Natural killer cell (primary cell): ENCODE measurements around the gene TRAPPC3L. TPM values are rescaled to one million over a fixed set of nuclear protein-coding genes. Genes with fewer than 3 reads are reported as not detected.

ENCODE experiments used
- ATAC-seq, 3 donors: fragments of 150-1000 bp in 2 of 3; fragments of 200-7000 bp in 1 of 3; cut with Tn5 transposase; 1 replicate in 1 of 3; 2 replicates in 2 of 3; pipeline ENCODE4 v1.10.0; 2021; ENCODE audit warnings: mild to moderate bottlenecking in 2 of 3, moderate library complexity in 2 of 3
- DNase-seq, 2 donors: peaks; one replicate each; pipeline versions ENCODE4 v3.0.0 to v3.0.0-alpha.2; 2013 to 2021; ENCODE audit warnings: mixed read lengths in 1 of 2
- H3K27ac ChIP-seq: one replicate; pipeline ENCODE4 v1.5.1; 2013; ENCODE audit warnings: mild to moderate bottlenecking, low read length
- H3K27me3 ChIP-seq: one replicate; pipeline ENCODE4 v1.6.1; 2013; ENCODE audit warnings: low read length; ENCODE audit not compliant: control insufficient read depth, insufficient read depth
- H3K36me3 ChIP-seq: one replicate; pipeline ENCODE4 v1.6.1; 2013; ENCODE audit warnings: low read length; ENCODE audit not compliant: control insufficient read depth, insufficient read depth
- H3K4me1 ChIP-seq: one replicate; pipeline ENCODE4 v1.6.1; 2013; ENCODE audit warnings: low read length; ENCODE audit not compliant: control insufficient read depth, insufficient read depth
- H3K4me3 ChIP-seq: one replicate; pipeline ENCODE4 v1.5.1; 2013; ENCODE audit warnings: low read length
- H3K9me3 ChIP-seq: one replicate; pipeline ENCODE4 v1.6.1; 2013; ENCODE audit warnings: low read length; ENCODE audit not compliant: control insufficient read depth, insufficient read depth
- H3K27ac Mint-ChIP-seq, 2 donors: one replicate each; pipeline ENCODE4 v1.8.0; 2022; ENCODE audit warnings: mild to moderate bottlenecking in 2 of 2, mixed read lengths in 2 of 2, moderate library complexity in 1 of 2
- H3K27me3 Mint-ChIP-seq, 2 donors: one replicate each; pipeline ENCODE4 v1.8.0; 2022; ENCODE audit warnings: low read depth in 2 of 2, mixed read lengths in 2 of 2
- H3K36me3 Mint-ChIP-seq: one replicate; pipeline ENCODE4 v1.8.0; 2022; ENCODE audit warnings: mixed read lengths
- H3K4me1 Mint-ChIP-seq, 2 donors: one replicate each; pipeline ENCODE4 v1.8.0; 2022; ENCODE audit warnings: mixed read lengths in 2 of 2
- H3K4me3 Mint-ChIP-seq: one replicate; pipeline ENCODE4 v1.8.0; 2022; ENCODE audit warnings: mild to moderate bottlenecking, moderate library complexity, mixed read lengths
- H3K9me3 Mint-ChIP-seq, 2 donors: one replicate each; pipeline ENCODE4 v1.8.0; 2022; ENCODE audit warnings: mixed read lengths in 2 of 2
- WGBS: methylation state at CpG from one replicate; pipeline ENCODE4 v1.1.7; 2013; ENCODE audit warnings: missing lambda C conversion rate; ENCODE audit not compliant: insufficient coverage; 5-methylcytosine and 5-hydroxymethylcytosine counted together
- intact Hi-C: fragments of 100-400 bp; cut with micrococcal nuclease; formaldehyde crosslinking; loops from one replicate; pipeline ENCODE4 v1.14.2; 2022
- total RNA-seq, 4 donors: library from RNA; stranded (reverse); fragments of 120-200 nt in 1 of 4; gene quantifications; one replicate each; pipeline versions ENCODE4 v1.2.3 to v1.2.4, GENCODE V29; 2013 to 2022
- TF ChIP-seq, protein P1 (sequence below): fragments of 200-600 bp; IDR thresholded peaks from one replicate; pipeline ENCODE4 v1.8.0; 2022; ENCODE audit warnings: antibody characterized with exemption

Gene TRAPPC3L
- total RNA-seq, 3 donors from 2014 or later (not counting 1 experiment from before 2014, with no cell fraction given) = 0.66 TPM; not detected in 2

DNA sequence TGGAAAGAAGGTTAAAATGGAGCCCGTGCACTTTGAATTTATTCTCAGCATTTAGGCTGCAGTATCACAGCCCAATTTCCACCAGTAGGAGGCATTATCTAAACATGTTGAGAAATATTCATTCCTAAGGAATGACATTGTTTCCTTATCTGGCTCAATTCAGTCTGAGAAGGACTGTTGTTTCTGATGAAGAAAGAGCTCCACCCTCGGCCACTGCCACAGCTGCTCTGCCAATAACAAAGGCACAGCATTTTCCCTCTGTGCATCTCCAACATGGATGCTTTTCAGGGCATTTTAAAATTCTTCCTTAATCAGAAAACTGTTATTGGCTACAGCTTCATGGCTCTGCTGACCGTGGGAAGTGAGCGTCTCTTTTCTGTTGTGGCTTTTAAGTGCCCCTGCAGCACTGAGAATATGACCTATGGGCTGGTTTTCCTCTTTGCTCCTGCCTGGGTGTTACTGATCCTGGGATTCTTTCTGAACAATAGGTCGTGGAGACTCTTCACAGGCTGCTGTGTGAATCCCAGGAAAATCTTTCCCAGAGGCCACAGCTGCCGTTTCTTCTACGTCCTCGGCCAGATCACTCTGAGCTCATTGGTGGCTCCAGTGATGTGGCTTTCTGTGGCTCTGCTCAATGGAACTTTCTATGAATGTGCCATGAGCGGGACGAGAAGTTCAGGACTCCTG, 33.9 kb downstream of the TRAPPC3L start, which contains the start of gene CALHM5:
TSS of gene CALHM5 (plus strand) at position 216 of the 687 bp plus-strand sequence. CDS start at position 274, 58 bp downstream.
- 86% methylated on average over 10 of the region's 10 CpGs for WGBS
- Histone ChIP-seq H3K27ac (no peak within 1 kb of the TSS), H3K9me3 (no peaks in the 10 kb centered on the region), H3K4me1 (no peaks in the 10 kb centered on the region), H3K27me3 (no peaks in the 10 kb centered on the region), H3K36me3 (no peaks in the 10 kb centered on the region), H3K4me3 (no peak within 1 kb of the TSS)
- intact Hi-C loops = no loop called here
- Mint-ChIP-seq H3K4me1 (no peaks in the 10 kb centered on the region), H3K9me3 (no peaks in the 10 kb centered on the region), H3K4me3 (no peak within 1 kb of the TSS), H3K27ac (no peak within 1 kb of the TSS), H3K36me3 (no peaks in the 10 kb centered on the region), H3K27me3 (peaks cover 4 to 27% of the 10 kb centered on the region in 2 donors)
- DNase-seq = no peak
- TF ChIP-seq, protein P1, sequence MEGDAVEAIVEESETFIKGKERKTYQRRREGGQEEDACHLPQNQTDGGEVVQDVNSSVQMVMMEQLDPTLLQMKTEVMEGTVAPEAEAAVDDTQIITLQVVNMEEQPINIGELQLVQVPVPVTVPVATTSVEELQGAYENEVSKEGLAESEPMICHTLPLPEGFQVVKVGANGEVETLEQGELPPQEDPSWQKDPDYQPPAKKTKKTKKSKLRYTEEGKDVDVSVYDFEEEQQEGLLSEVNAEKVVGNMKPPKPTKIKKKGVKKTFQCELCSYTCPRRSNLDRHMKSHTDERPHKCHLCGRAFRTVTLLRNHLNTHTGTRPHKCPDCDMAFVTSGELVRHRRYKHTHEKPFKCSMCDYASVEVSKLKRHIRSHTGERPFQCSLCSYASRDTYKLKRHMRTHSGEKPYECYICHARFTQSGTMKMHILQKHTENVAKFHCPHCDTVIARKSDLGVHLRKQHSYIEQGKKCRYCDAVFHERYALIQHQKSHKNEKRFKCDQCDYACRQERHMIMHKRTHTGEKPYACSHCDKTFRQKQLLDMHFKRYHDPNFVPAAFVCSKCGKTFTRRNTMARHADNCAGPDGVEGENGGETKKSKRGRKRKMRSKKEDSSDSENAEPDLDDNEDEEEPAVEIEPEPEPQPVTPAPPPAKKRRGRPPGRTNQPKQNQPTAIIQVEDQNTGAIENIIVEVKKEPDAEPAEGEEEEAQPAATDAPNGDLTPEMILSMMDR = no peak
- ATAC-seq = no peak

DNA sequence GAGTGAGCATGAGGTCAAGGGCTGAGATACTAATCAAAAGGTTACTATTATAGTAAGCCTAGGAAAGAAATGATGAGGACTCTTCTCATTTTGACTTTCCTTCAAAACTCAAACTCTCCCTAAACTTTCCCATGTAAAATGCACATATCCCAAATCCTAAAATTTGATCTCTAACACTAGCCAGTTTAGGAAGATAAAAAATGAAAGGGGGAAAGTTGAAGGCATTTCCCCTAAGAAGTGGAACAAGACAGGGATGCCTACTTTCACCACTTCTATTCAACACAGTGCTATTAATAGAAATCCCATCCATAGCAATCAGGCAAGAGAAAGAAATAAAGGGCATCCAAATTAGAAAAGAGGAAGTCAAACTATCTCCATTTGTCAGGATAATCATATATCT, 37.0 kb downstream of the TRAPPC3L start:
- no peak overlapping the region for H3K27ac Mint-ChIP-seq
- intact Hi-C loops = no loop called here
- H3K27me3 Mint-ChIP-seq = peaks cover 12 to 19% of the 10 kb centered on the region in 2 donors

DNA sequence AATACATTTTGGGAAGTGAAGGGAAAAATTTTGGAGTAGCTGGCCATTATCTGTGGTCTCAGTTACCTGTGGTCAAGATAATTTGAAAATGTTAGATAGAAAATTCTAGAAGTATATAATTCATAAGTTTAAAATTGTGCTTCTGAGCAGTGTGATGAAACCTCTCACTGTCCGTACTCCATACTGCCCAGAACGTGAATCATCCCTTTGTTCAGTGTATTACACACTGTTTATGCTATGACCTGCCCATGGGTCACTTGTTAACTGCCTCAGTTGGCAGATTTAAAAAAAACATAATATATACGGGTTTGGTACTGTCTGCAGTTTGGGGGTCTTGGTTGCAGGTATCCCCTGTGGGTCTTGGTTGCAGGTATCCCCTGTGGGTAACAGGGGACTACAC, 38.2 kb downstream of the TRAPPC3L start:
- H3K4me3 Mint-ChIP-seq = no peak overlapping the region
- no peaks in the 10 kb centered on the region for H3K9me3 ChIP-seq
- no peaks in the 10 kb centered on the region for H3K4me1 ChIP-seq
- H3K27me3 Mint-ChIP-seq = peaks cover 15% of the 10 kb centered on the region in 2 donors
- 94% methylated on average over 3 of the region's 3 CpGs for WGBS
- DNase-seq (no peak), ATAC-seq (no peak)
- peaks cover 0 to 3% of the 10 kb centered on the region in 2 donors for H3K9me3 Mint-ChIP-seq
- H3K27ac Mint-ChIP-seq = no peak overlapping the region
- intact Hi-C loops = no loop called here
- H3K4me3 ChIP-seq = no peak overlapping the region
- TF ChIP-seq, protein P1 = no peak
- H3K36me3 Mint-ChIP-seq = no peaks in the 10 kb centered on the region
- no peaks in the 10 kb centered on the region for H3K27me3 ChIP-seq
- H3K27ac ChIP-seq = no peak overlapping the region
- no peaks in the 10 kb centered on the region for H3K4me1 Mint-ChIP-seq
- H3K36me3 ChIP-seq = no peaks in the 10 kb centered on the region

More for the DNA sequence above, 37.0 kb downstream of the TRAPPC3L start:
- no peaks in the 10 kb centered on the region for H3K4me1 Mint-ChIP-seq
- H3K9me3 Mint-ChIP-seq = peaks cover 0 to 3% of the 10 kb centered on the region in 2 donors
- ATAC-seq = no peak
- no peaks in the 10 kb centered on the region for H3K4me1 ChIP-seq
- H3K9me3 ChIP-seq = no peaks in the 10 kb centered on the region
- no peaks in the 10 kb centered on the region for H3K36me3 ChIP-seq
- DNase-seq = no peak
- H3K27me3 ChIP-seq = no peaks in the 10 kb centered on the region
- H3K27ac ChIP-seq = no peak overlapping the region
- no peaks in the 10 kb centered on the region for H3K36me3 Mint-ChIP-seq
- TF ChIP-seq, protein P1 = no peak
- H3K4me3 ChIP-seq = no peak overlapping the region
- H3K4me3 Mint-ChIP-seq = no peak overlapping the region
